HK-2 (cell line): ENCODE measurements around the gene ACP4.
"Not testable (repeated sequence)": the region's sequence is repeated elsewhere in the genome, so short reads cannot be mapped to it uniquely, and the experiment has no call there.

Experiments
- DNase-seq: peaks from one replicate; pipeline ENCODE4 v3.0.0-alpha.2; 2018; ENCODE audit not compliant: unreplicated experiment

The ACP4 gene

GRCh38 chr19:50797781-50798658, 7.8 kb downstream of the ACP4 start:
- DNase-seq: no peak

- DNase-seq: no peak
These were observed 8.7 kb downstream of the ACP4 start for GRCh38 chr19:50798659-50799546.

- DNase-seq: no peak
These were observed 9.3 kb downstream of the ACP4 start for GRCh38 chr19:50799547-50799851.

- no peak for DNase-seq
These were observed 10.9 kb downstream of the ACP4 start for GRCh38 chr19:50801107-50801506.

GRCh38 chr19:50803633-50804419, 13.6 kb downstream of the ACP4 start:
- DNase-seq: no peak

- peak; percentile 98 for DNase-seq
These were observed 14.4 kb downstream of the ACP4 start for GRCh38 chr19:50804420-50805272.

GRCh38 chr19:50808856-50809255, 18.6 kb downstream of the ACP4 start:
- no peak for DNase-seq

- not testable (repeated sequence) for DNase-seq
These were observed 21.5 kb downstream of the ACP4 start for GRCh38 chr19:50811622-50812238.

GRCh38 chr19:50812474-50812873, 22.3 kb downstream of the ACP4 start:
- DNase-seq: no peak

GRCh38 chr19:50814883-50815282, 24.7 kb downstream of the ACP4 start:
- DNase-seq: no peak

GRCh38 chr19:50815439-50815838, 25.2 kb downstream of the ACP4 start:
- DNase-seq: no peak

GRCh38 chr19:50817941-50818858, 28.0 kb downstream of the ACP4 start:
- no peak for DNase-seq

GRCh38 chr19:50818859-50819472, 28.8 kb downstream of the ACP4 start:
- DNase-seq: no peak

GRCh38 chr19:50819636-50820035, 29.4 kb downstream of the ACP4 start:
- no peak for DNase-seq

- DNase-seq: no peak
These were observed 29.9 kb downstream of the ACP4 start for GRCh38 chr19:50820086-50820485.

- DNase-seq: no peak
These were observed 30.5 kb downstream of the ACP4 start for GRCh38 chr19:50820549-50821247.

- DNase-seq: no peak
These were observed 31.0 kb downstream of the ACP4 start for GRCh38 chr19:50821248-50821612.

GRCh38 chr19:50821622-50822021, 31.4 kb downstream of the ACP4 start:
- no peak for DNase-seq
